ENCODE measurements around the gene CRKL. TPM values are rescaled to one million over a fixed set of nuclear protein-coding genes. Genes with fewer than 3 reads are reported as not detected.

CRKL gene
- 81.7 and 85.6 TPM in 2 replicates for total RNA-seq (2014; rRNA removed; shearing (Covaris generic))

- peak within 1 kb of the TSS; percentile 83 for H3K27ac ChIP-seq
- DNase-seq: peak; percentile 97 to 98
- no peaks in the 10 kb centered on the region for H3K27me3 ChIP-seq
- H3K4me3 ChIP-seq: peak within 1 kb of the TSS; percentile 95
- H3K36me3 ChIP-seq: peaks cover 11% of the 10 kb centered on the region
- 0 out of 2 replicates have a peak, but pooled peaks cover 3% of the 10 kb centered on the region for H3K4me1 ChIP-seq
- no peaks in the 10 kb centered on the region for H3K9me3 ChIP-seq (replicated peaks)
These were observed at the start of gene CRKL for GRCh38 chr22:20916916-20917810. TSS of gene CRKL (plus strand) at chr22:20917407. CDS start at chr22:20917935, 528 bp downstream.

- Histone ChIP-seq H3K27ac (no peak overlapping the region), H3K4me1 (no peaks in the 10 kb centered on the region), H3K36me3 (0 out of 2 replicates have a peak, but pooled peaks cover 6% of the 10 kb centered on the region), H3K27me3 (no peaks in the 10 kb centered on the region), H3K4me3 (no peak overlapping the region), H3K9me3 (replicated peaks) (no peaks in the 10 kb centered on the region)
- DNase-seq: no peak
These were observed 48.9 kb upstream of the CRKL start for GRCh38 chr22:20868025-20868962.

DNA sequence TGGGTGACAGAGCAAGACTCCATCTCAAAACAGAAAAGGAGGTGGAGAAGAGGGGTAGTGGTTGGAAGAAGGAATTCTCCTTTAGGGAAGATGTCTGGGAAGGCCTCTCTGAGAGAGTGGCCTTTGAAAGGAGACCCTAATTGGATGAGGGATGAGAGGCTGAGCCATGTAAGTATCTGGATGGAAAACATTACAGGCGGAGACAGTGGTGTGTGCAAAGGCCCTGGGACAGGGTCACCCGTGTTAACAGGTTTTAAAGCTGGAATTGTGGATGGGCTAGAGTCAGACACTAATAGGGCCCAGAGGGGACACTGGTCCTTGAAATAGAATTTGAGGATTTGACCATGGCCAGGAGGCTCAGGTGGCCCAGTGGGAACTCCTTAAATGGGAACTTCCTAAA lies 48.0 kb upstream of the CRKL start:
- Histone ChIP-seq H3K27me3 (no peaks in the 10 kb centered on the region), H3K36me3 (0 out of 2 replicates have a peak, but pooled peaks cover 6% of the 10 kb centered on the region), H3K4me3 (no peak overlapping the region), H3K4me1 (no peaks in the 10 kb centered on the region), H3K27ac (no peak overlapping the region), H3K9me3 (replicated peaks) (no peaks in the 10 kb centered on the region)
- no peak for DNase-seq

- Histone ChIP-seq H3K4me1 (no peaks in the 10 kb centered on the region), H3K36me3 (peaks cover 6% of the 10 kb centered on the region; the same call in 1 of the 2 replicates), H3K27me3 (no peaks in the 10 kb centered on the region), H3K27ac (no peak overlapping the region), H3K4me3 (no peak overlapping the region), H3K9me3 (replicated peaks) (no peaks in the 10 kb centered on the region)
- no peak for DNase-seq
These were observed 44.0 kb upstream of the CRKL start for GRCh38 chr22:20873214-20873613.

- no peak overlapping the region for H3K4me3 ChIP-seq
- peaks cover 6% of the 10 kb centered on the region; the same call in 1 of the 2 replicates for H3K36me3 ChIP-seq
- H3K4me1 ChIP-seq: no peaks in the 10 kb centered on the region
- no peaks in the 10 kb centered on the region for H3K9me3 ChIP-seq (replicated peaks)
- no peak for DNase-seq
- H3K27me3 ChIP-seq: no peaks in the 10 kb centered on the region
- no peak overlapping the region for H3K27ac ChIP-seq
These were observed 41.9 kb upstream of the CRKL start for GRCh38 chr22:20875296-20875695.

- Histone ChIP-seq H3K27me3 (no peaks in the 10 kb centered on the region), H3K4me1 (no peaks in the 10 kb centered on the region), H3K4me3 (no peak overlapping the region), H3K27ac (no peak overlapping the region), H3K36me3 (no peaks in the 10 kb centered on the region; the same call in 1 of the 2 replicates), H3K9me3 (replicated peaks) (no peaks in the 10 kb centered on the region)
- no peak for DNase-seq
These were observed 39.5 kb upstream of the CRKL start for GRCh38 chr22:20877715-20878114.

DNA sequence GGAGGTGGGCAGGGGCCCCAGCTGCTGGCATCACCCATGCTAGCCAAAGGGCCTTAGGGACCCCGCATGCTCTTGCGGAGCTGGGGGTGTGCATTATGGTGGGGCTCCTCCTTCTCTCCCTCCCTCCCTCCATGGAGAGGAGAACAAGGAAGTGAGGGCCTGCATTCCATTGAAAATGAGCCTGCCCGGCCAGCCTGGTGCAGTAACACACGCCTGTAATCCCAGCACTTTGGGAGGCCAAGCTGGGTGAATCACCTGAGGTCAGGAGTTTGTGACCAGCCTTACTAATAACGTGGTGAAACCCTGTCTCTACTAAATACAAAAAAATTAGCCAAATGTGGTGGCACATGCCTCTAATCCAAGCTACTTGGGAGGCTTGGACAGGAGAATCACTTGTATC lies 36.0 kb upstream of the CRKL start:
- Histone ChIP-seq H3K9me3 (replicated peaks) (no peaks in the 10 kb centered on the region), H3K36me3 (no peaks in the 10 kb centered on the region; the same call in 1 of the 2 replicates), H3K4me1 (no peaks in the 10 kb centered on the region), H3K27ac (no peak overlapping the region), H3K27me3 (no peaks in the 10 kb centered on the region), H3K4me3 (no peak overlapping the region)
- DNase-seq: no peak

GRCh38 chr22:20881869-20882815 lies 35.1 kb upstream of the CRKL start:
- no peak for DNase-seq
- H3K27me3 ChIP-seq: no peaks in the 10 kb centered on the region
- no peak overlapping the region for H3K27ac ChIP-seq
- no peak overlapping the region for H3K4me3 ChIP-seq
- H3K36me3 ChIP-seq: peaks cover 2% of the 10 kb centered on the region; the same call in 1 of the 2 replicates
- H3K9me3 ChIP-seq (replicated peaks): no peaks in the 10 kb centered on the region
- H3K4me1 ChIP-seq: no peaks in the 10 kb centered on the region

- no peak overlapping the region for H3K27ac ChIP-seq
- no peaks in the 10 kb centered on the region for H3K4me1 ChIP-seq
- H3K4me3 ChIP-seq: no peak overlapping the region
- DNase-seq: no peak
- H3K27me3 ChIP-seq: no peaks in the 10 kb centered on the region
- H3K9me3 ChIP-seq (replicated peaks): no peaks in the 10 kb centered on the region
- H3K36me3 ChIP-seq: peaks cover 2% of the 10 kb centered on the region; the same call in 1 of the 2 replicates
These were observed 34.4 kb upstream of the CRKL start for GRCh38 chr22:20882855-20883254.

- Histone ChIP-seq H3K36me3 (peaks cover 4% of the 10 kb centered on the region; the same call in 1 of the 2 replicates), H3K4me1 (no peaks in the 10 kb centered on the region), H3K4me3 (no peak overlapping the region), H3K9me3 (replicated peaks) (no peaks in the 10 kb centered on the region), H3K27ac (no peak overlapping the region), H3K27me3 (no peaks in the 10 kb centered on the region)
- no peak for DNase-seq
These were observed 32.8 kb upstream of the CRKL start for GRCh38 chr22:20884454-20884853.

DNA sequence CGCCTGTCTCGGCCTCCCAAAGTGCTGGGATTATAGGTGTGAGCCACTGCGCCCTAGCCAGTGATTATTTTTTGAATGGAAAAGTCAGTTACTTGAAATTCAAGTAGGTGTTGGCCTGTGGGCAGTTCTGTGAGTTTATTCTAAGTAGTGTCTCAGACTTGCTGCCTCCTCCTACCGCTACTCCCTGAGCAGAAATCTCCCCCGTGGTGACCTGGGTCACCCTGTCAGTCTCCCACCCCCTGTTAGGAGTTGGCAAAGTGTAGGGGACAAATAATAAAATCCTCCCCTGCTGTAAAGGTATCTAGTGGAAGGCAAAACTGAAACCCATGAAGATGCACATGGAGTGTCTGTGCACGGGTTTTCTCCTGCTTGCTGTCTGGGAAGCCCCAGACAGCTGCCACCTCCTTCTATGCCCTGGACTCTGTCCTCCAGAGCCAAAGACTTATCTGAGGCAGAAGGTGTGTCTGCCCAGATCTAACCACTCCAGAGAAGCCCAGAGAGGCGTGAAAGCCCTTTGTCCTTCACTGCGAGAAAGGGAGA lies 32.1 kb upstream of the CRKL start:
- no peak overlapping the region for H3K27ac ChIP-seq

GRCh38 chr22:20885557-20886323 lies 31.5 kb upstream of the CRKL start:
- Histone ChIP-seq H3K27ac (no peak overlapping the region), H3K27me3 (no peaks in the 10 kb centered on the region), H3K4me3 (no peak overlapping the region), H3K4me1 (no peaks in the 10 kb centered on the region), H3K36me3 (peaks cover 4% of the 10 kb centered on the region; the same call in 1 of the 2 replicates), H3K9me3 (replicated peaks) (no peaks in the 10 kb centered on the region)
- peak; percentile 79 to 80 for DNase-seq

More for the DNA sequence above, 32.1 kb upstream of the CRKL start:
- Histone ChIP-seq H3K9me3 (replicated peaks) (no peaks in the 10 kb centered on the region), H3K27me3 (no peaks in the 10 kb centered on the region), H3K4me1 (no peaks in the 10 kb centered on the region), H3K4me3 (no peak overlapping the region), H3K36me3 (peaks cover 4% of the 10 kb centered on the region; the same call in 1 of the 2 replicates)
- no peak for DNase-seq

DNA sequence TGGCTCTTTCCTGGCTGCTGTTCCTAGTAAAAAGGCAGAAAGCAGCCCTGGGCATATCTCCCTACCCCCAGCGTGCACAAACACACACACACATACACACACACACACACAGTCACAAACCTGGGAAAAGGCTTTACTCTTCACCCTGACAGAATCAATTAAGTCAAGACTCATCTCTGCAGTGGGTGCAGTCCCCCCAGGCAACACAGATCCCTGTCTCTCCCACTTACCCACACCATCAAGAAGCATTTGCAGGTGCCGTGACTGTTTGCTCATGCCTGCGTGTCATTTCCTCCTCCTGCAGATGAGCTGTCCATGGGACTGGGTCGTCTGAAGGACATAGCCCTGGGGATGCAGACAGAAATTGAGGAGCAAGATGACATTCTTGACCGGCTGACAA lies 29.8 kb upstream of the CRKL start:
- Histone ChIP-seq H3K36me3 (peaks cover 4% of the 10 kb centered on the region; the same call in 1 of the 2 replicates), H3K27ac (no peak overlapping the region), H3K4me3 (no peak overlapping the region), H3K9me3 (replicated peaks) (no peaks in the 10 kb centered on the region), H3K27me3 (no peaks in the 10 kb centered on the region), H3K4me1 (no peaks in the 10 kb centered on the region)
- no peak for DNase-seq
